DND-41 (cell line): Measurements from ENCODE around the gene TSGA10.

Experiments used
- ATAC-seq: fragments of 200-7000 bp; cut with Tn5 transposase; 3 replicates; pipeline ENCODE4 v1.9.1; 2021; ENCODE audit warnings: low read depth; ENCODE audit not compliant: insufficient read depth
- DNase-seq: peaks from one replicate; pipeline ENCODE4 v3.0.0-alpha.2; 2020
- H2AFZ ChIP-seq: 2 replicates; pipeline ENCODE4 v1.6.0; 2012; ENCODE audit warnings: low read depth, low read length
- H3K27ac ChIP-seq: 2 replicates; pipeline ENCODE4 v1.5.1; 2012; ENCODE audit warnings: low read length, inconsistent platforms
- H3K27me3 ChIP-seq: fragments of 200-600 bp; sonication (generic); 2 replicates; pipeline ENCODE4 v1.6.0; 2012; ENCODE audit warnings: low read length, mild to moderate bottlenecking, inconsistent platforms; ENCODE audit not compliant: insufficient read depth, poor library complexity
- H3K36me3 ChIP-seq: 2 replicates; pipeline ENCODE4 v1.5.1; 2012; ENCODE audit warnings: low read length, inconsistent platforms; ENCODE audit not compliant: insufficient read depth
- H3K4me1 ChIP-seq: 2 replicates; pipeline ENCODE4 v1.5.1; 2012; ENCODE audit warnings: mild to moderate bottlenecking, low read length; ENCODE audit not compliant: insufficient read depth
- H3K4me2 ChIP-seq: 2 replicates; pipeline ENCODE4 v1.6.0; 2012; ENCODE audit warnings: mild to moderate bottlenecking, moderate library complexity, low read length, inconsistent platforms; ENCODE audit not compliant: insufficient read depth
- H3K4me3 ChIP-seq, 2 experiments: fragments of 200-600 bp in 1 of 2; shearing (Covaris generic) in 1 of 2; 2 replicates each; pipeline ENCODE4 v1.5.1; 2012 to 2016; ENCODE audit warnings: inconsistent platforms in 2 of 2, low read length in 2 of 2, mild to moderate bottlenecking in 2 of 2, low read depth in 1 of 2, moderate library complexity in 1 of 2
- H3K79me2 ChIP-seq: 2 replicates; pipeline ENCODE4 v1.6.0; 2012; ENCODE audit warnings: low read length, inconsistent platforms; ENCODE audit not compliant: insufficient read depth
- H3K9ac ChIP-seq: 2 replicates; pipeline ENCODE4 v1.6.0; 2012; ENCODE audit warnings: low read depth, mild to moderate bottlenecking, inconsistent platforms, low read length, moderate library complexity
- H3K9me3 ChIP-seq: 2 replicates; pipeline ENCODE4 v1.5.1; 2012; ENCODE audit warnings: low read length, moderate library complexity, mild to moderate bottlenecking, inconsistent platforms; ENCODE audit not compliant: insufficient read depth, severe bottlenecking
- H4K20me1 ChIP-seq: 2 replicates; pipeline ENCODE4 v1.6.0; 2012; ENCODE audit warnings: low read length; ENCODE audit not compliant: insufficient read depth
- EZH2 ChIP-seq: IDR thresholded peaks from 3 replicates; pipeline ENCODE4 v1.6.1; 2012; ENCODE audit warnings: borderline replicate concordance, low read depth, mild to moderate bottlenecking, moderate library complexity, low read length, inconsistent platforms; ENCODE audit not compliant: severe bottlenecking
- TF ChIP-seq, protein P1 (sequence below): IDR thresholded peaks from 2 replicates; pipeline ENCODE4 v1.5.1; 2012; ENCODE audit warnings: borderline replicate concordance, low read length, moderate library complexity, mild to moderate bottlenecking; ENCODE audit not compliant: poor library complexity, severe bottlenecking; ENCODE audit errors: extremely low read depth

The TSGA10 gene

DNA sequence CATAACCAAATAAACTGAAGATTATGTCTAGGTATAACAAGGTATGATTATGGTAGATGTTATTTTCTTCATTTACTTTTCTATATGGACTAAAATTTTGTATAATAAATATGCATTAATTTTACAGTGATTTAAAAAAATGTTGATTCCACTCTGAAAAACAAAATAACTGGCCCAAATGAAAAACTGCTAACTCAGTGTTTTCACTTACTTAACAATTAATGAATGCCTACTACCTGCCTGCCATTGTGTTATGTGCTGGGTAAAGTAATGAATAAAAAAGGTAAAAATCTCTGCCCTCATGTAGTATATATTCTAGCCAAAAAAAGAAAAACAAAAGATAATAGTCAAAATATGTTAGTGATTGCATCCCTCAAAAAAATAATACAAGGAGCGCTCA, 42.8 kb downstream of the TSGA10 start:
- H4K20me1 ChIP-seq: no peaks in the 10 kb centered on the region

DNA sequence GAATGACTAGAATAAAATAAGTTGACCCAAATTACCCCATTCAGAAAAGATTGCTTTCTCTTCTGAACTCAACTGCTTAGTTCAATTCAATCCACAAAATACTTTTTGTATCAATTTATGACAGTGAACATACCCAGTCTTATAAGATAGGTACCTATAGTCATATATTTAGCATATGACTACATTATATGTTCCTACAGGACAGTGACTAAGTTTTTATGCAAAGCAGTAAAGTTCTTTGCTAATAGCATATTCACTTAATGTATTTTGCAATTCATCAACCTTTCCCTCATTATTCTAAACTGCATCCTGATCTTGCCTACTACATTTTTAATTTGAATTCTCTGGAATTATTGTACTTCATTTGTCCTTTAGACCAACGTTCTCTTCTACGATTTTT, 43.5 kb downstream of the TSGA10 start:
- Histone ChIP-seq H3K27me3 (no peaks in the 10 kb centered on the region), H3K79me2 (no peaks in the 10 kb centered on the region), H3K27ac (no peak overlapping the region), H2AFZ (no peak overlapping the region), H3K4me2 (no peak overlapping the region), H3K4me3 (no peak overlapping the region), H3K36me3 (no peaks in the 10 kb centered on the region), H3K4me1 (no peaks in the 10 kb centered on the region), H4K20me1 (no peaks in the 10 kb centered on the region), H3K9ac (no peak overlapping the region), H3K9me3 (no peaks in the 10 kb centered on the region)
- DNase-seq (no peak), ATAC-seq (no peak)
- TF ChIP-seq, protein P1, sequence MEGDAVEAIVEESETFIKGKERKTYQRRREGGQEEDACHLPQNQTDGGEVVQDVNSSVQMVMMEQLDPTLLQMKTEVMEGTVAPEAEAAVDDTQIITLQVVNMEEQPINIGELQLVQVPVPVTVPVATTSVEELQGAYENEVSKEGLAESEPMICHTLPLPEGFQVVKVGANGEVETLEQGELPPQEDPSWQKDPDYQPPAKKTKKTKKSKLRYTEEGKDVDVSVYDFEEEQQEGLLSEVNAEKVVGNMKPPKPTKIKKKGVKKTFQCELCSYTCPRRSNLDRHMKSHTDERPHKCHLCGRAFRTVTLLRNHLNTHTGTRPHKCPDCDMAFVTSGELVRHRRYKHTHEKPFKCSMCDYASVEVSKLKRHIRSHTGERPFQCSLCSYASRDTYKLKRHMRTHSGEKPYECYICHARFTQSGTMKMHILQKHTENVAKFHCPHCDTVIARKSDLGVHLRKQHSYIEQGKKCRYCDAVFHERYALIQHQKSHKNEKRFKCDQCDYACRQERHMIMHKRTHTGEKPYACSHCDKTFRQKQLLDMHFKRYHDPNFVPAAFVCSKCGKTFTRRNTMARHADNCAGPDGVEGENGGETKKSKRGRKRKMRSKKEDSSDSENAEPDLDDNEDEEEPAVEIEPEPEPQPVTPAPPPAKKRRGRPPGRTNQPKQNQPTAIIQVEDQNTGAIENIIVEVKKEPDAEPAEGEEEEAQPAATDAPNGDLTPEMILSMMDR: no peak
- TF ChIP-seq EZH2: no peak

More for the DNA sequence above, 42.8 kb downstream of the TSGA10 start:
- no peak overlapping the region for H3K4me3 ChIP-seq
- DNase-seq: no peak
- no peaks in the 10 kb centered on the region for H3K79me2 ChIP-seq
- no peak overlapping the region for H2AFZ ChIP-seq
- no peaks in the 10 kb centered on the region for H3K9me3 ChIP-seq
- TF ChIP-seq, protein P1: no peak
- TF ChIP-seq EZH2: no peak
- H3K27ac ChIP-seq: no peak overlapping the region
- no peaks in the 10 kb centered on the region for H3K36me3 ChIP-seq
- no peaks in the 10 kb centered on the region for H3K27me3 ChIP-seq
- H3K4me1 ChIP-seq: no peaks in the 10 kb centered on the region
- no peak overlapping the region for H3K9ac ChIP-seq
- no peak for ATAC-seq
- no peak overlapping the region for H3K4me2 ChIP-seq

DNA sequence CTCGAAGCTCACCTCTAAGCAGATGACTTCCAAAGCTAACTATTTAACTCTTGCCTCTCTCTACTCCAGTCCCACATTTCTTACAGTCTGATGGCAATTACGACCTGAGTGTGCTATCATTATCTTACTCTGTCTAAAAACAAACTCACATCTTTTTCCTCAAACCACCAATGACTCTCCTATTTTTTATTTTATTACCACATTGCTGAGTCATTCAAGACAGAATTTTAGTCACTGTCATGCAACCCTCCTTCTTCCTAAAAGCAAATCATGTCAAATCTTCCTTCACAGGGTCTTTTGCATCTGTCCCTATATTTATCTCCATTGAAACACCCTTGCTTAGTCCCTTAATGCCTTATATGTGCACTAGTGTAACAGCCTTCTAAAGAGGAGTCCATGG, 47.8 kb downstream of the TSGA10 start:
- DNase-seq (no peak), ATAC-seq (no peak)
- Histone ChIP-seq H3K4me3 (no peak overlapping the region), H4K20me1 (no peaks in the 10 kb centered on the region), H3K36me3 (no peaks in the 10 kb centered on the region), H2AFZ (no peak overlapping the region), H3K9ac (no peak overlapping the region), H3K27ac (no peak overlapping the region), H3K79me2 (no peaks in the 10 kb centered on the region), H3K9me3 (no peaks in the 10 kb centered on the region), H3K4me2 (no peak overlapping the region), H3K4me1 (no peaks in the 10 kb centered on the region), H3K27me3 (no peaks in the 10 kb centered on the region)
- TF ChIP-seq, protein P1: no peak
- TF ChIP-seq EZH2: no peak

DNA sequence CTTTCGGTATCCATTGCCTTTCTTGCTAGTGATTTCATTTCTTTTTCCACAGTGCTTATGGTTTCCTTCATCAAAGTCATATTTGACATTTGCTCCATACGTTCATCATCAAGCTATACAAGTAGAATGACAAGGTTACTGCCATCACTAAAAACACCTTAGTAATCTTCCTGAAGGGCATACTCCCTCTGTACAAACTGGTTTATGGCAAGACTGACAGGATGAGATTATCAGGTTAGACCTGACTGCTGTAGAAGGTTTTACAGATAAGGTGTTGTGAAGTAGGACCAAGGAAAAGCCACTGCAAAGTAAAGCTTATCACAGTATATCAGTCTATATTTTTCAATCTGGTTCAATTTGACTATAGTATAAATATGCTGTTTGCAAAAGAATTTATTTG, 50.7 kb downstream of the TSGA10 start:
- no peak for DNase-seq
- Histone ChIP-seq H3K36me3 (no peaks in the 10 kb centered on the region), H3K27ac (no peak overlapping the region), H3K9ac (no peak overlapping the region), H3K9me3 (no peaks in the 10 kb centered on the region), H3K4me1 (peaks cover 5% of the 10 kb centered on the region; the same call in 1 of the 2 replicates), H2AFZ (no peak overlapping the region), H3K4me3 (no peak overlapping the region), H3K4me2 (no peak overlapping the region), H4K20me1 (no peaks in the 10 kb centered on the region), H3K79me2 (no peaks in the 10 kb centered on the region), H3K27me3 (no peaks in the 10 kb centered on the region)
- TF ChIP-seq, protein P1: no peak
- TF ChIP-seq EZH2: no peak
- ATAC-seq: no peak
